HuH-7 (cell line): ENCODE measurements around the gene CKAP2.
A peak's percentile ranks its signal among the peaks of the same experiment; 100 is the strongest.
"Not testable (repeated sequence)": the region's sequence is repeated elsewhere in the genome, so short reads cannot be mapped to it uniquely, and the experiment has no call there.

Source experiments
- DNase-seq: peaks from one replicate; pipeline ENCODE4 v3.0.0; 2011; ENCODE audit warnings: low spot score

The CKAP2 gene

GRCh38 chr13:52451135-52451804 is 4.0 kb upstream of the CKAP2 start:
- DNase-seq, result no peak

- no peak for DNase-seq
Measured at GRCh38 chr13:52452470-52452869, 2.8 kb upstream of the CKAP2 start.

GRCh38 chr13:52454459-52454819 is 839 bp upstream of the CKAP2 start:
- peak; percentile 14 for DNase-seq

- DNase-seq, result peak; percentile 67
Measured at GRCh38 chr13:52455677-52456041, 381 bp downstream of the CKAP2 start.

GRCh38 chr13:52459668-52460067 is 4.4 kb downstream of the CKAP2 start:
- DNase-seq, result no peak

GRCh38 chr13:52461265-52461664 is 6.0 kb downstream of the CKAP2 start:
- DNase-seq, result no peak

- DNase-seq, result no peak
Measured at GRCh38 chr13:52463526-52463925, 8.2 kb downstream of the CKAP2 start.

- DNase-seq, result not testable (repeated sequence)
Measured at GRCh38 chr13:52468487-52468886, 13.2 kb downstream of the CKAP2 start.

GRCh38 chr13:52480677-52481428 is 25.6 kb downstream of the CKAP2 start:
- not testable (repeated sequence) for DNase-seq

- DNase-seq, result not testable (repeated sequence)
Measured at GRCh38 chr13:52487078-52487477, 31.8 kb downstream of the CKAP2 start.

- not testable (repeated sequence) for DNase-seq
Measured at GRCh38 chr13:52488763-52489162, 33.5 kb downstream of the CKAP2 start.

GRCh38 chr13:52491015-52491414 is 35.7 kb downstream of the CKAP2 start:
- not testable (repeated sequence) for DNase-seq

GRCh38 chr13:52494241-52494640 is 39.0 kb downstream of the CKAP2 start:
- not testable (repeated sequence) for DNase-seq

GRCh38 chr13:52497979-52498378 is 42.7 kb downstream of the CKAP2 start:
- not testable (repeated sequence) for DNase-seq

GRCh38 chr13:52502277-52502676 is 47.0 kb downstream of the CKAP2 start:
- not testable (repeated sequence) for DNase-seq

GRCh38 chr13:52505843-52506242 is 50.6 kb downstream of the CKAP2 start:
- not testable (repeated sequence) for DNase-seq

GRCh38 chr13:52509532-52509931 is 54.3 kb downstream of the CKAP2 start:
- DNase-seq, result not testable (repeated sequence)

- not testable (repeated sequence) for DNase-seq
Measured at GRCh38 chr13:52510221-52510797, 55.0 kb downstream of the CKAP2 start.

GRCh38 chr13:52511598-52511997 is 56.3 kb downstream of the CKAP2 start:
- DNase-seq, result not testable (repeated sequence)

GRCh38 chr13:52513957-52514596 is 58.8 kb downstream of the CKAP2 start:
- not testable (repeated sequence) for DNase-seq

GRCh38 chr13:52523323-52523722 is 68.0 kb downstream of the CKAP2 start:
- DNase-seq, result not testable (repeated sequence)
